GM23338 (cell line): ENCODE data around the gene GASK1B. TPM values are rescaled to one million over a fixed set of nuclear protein-coding genes. Genes with fewer than 3 reads are reported as not detected.

ENCODE experiments used
- ATAC-seq: fragments of 200-7000 bp; cut with Tn5 transposase; 3 replicates; pipeline ENCODE4 v1.9.1; 2020
- DNase-seq: peaks from one replicate; pipeline ENCODE4 v3.0.0-alpha.2; 2015; ENCODE audit warnings: low spot score
- H2AFZ ChIP-seq: fragments of 200-600 bp; sonication (generic); 2 replicates; pipeline ENCODE4 v1.8.0; 2016; ENCODE audit warnings: antibody characterized with exemption, mild to moderate bottlenecking, moderate library complexity
- H3F3A ChIP-seq: fragments of 200-600 bp; sonication (generic); replicated peaks from 2 replicates; pipeline ENCODE4 v1.8.0; 2017; ENCODE audit warnings: antibody characterized with exemption, mixed run types, low read depth
- H3K27ac ChIP-seq: fragments of 200-600 bp; sonication (generic); 2 replicates; pipeline ENCODE4 v1.6.1; 2016; ENCODE audit warnings: low read depth
- H3K27me3 ChIP-seq: fragments of 200-600 bp; sonication (generic); 2 replicates; pipeline ENCODE4 v1.8.0; 2016; ENCODE audit warnings: mild to moderate bottlenecking, mixed run types, moderate library complexity; ENCODE audit not compliant: insufficient read depth
- H3K36me3 ChIP-seq: fragments of 200-600 bp; sonication (generic); 2 replicates; pipeline ENCODE4 v1.8.0; 2016; ENCODE audit warnings: mild to moderate bottlenecking; ENCODE audit not compliant: insufficient read depth
- H3K4me1 ChIP-seq: fragments of 200-600 bp; sonication (generic); 2 replicates; pipeline ENCODE4 v1.8.0; 2016; ENCODE audit warnings: mild to moderate bottlenecking, moderate library complexity; ENCODE audit not compliant: insufficient read depth
- H3K4me2 ChIP-seq: fragments of 200-600 bp; sonication (generic); 2 replicates; pipeline ENCODE4 v1.7.1; 2017; ENCODE audit warnings: mixed run types
- H3K4me3 ChIP-seq: fragments of 200-600 bp; sonication (generic); 2 replicates; pipeline ENCODE4 v1.6.1; 2016; ENCODE audit warnings: mixed run types
- H3K79me2 ChIP-seq: fragments of 200-600 bp; sonication (generic); replicated peaks from 2 replicates; pipeline ENCODE4 v1.8.0; 2017; ENCODE audit warnings: mild to moderate bottlenecking; ENCODE audit not compliant: insufficient read depth
- H3K9me2 ChIP-seq: fragments of 200-600 bp; sonication (generic); 2 replicates; pipeline ENCODE4 v1.8.0; 2017; ENCODE audit not compliant: insufficient read depth
- H4K20me1 ChIP-seq: fragments of 200-600 bp; sonication (generic); replicated peaks from 2 replicates; pipeline ENCODE4 v1.8.0; 2017; ENCODE audit warnings: mild to moderate bottlenecking; ENCODE audit not compliant: insufficient read depth
- H3K27ac Mint-ChIP-seq: 2 replicates; pipeline ENCODE4 v1.8.0; 2020; ENCODE audit warnings: inconsistent platforms, mild to moderate bottlenecking, moderate library complexity, mixed read lengths
- H3K27me3 Mint-ChIP-seq: 3 replicates; pipeline ENCODE4 v1.8.0; 2022; ENCODE audit warnings: low read depth, mild to moderate bottlenecking, moderate library complexity, mixed read lengths, inconsistent platforms; ENCODE audit not compliant: insufficient read depth, poor library complexity
- H3K36me3 Mint-ChIP-seq: 3 replicates; pipeline ENCODE4 v1.8.0; 2021; ENCODE audit warnings: low read depth, mild to moderate bottlenecking, inconsistent platforms, moderate library complexity, mixed read lengths
- H3K4me1 Mint-ChIP-seq: 3 replicates; pipeline ENCODE4 v1.8.0; 2020; ENCODE audit warnings: mild to moderate bottlenecking, inconsistent platforms, mixed read lengths
- H3K4me3 Mint-ChIP-seq: 3 replicates; pipeline ENCODE4 v1.8.0; 2021; ENCODE audit warnings: moderate library complexity, mild to moderate bottlenecking, inconsistent platforms, mixed read lengths
- H3K9me3 Mint-ChIP-seq: 3 replicates; pipeline ENCODE4 v1.8.0; 2020; ENCODE audit warnings: moderate library complexity, mild to moderate bottlenecking, inconsistent platforms, mixed read lengths
- CREB1 ChIP-seq: fragments of 250-450 bp; sonication (Bioruptor Pico); IDR thresholded peaks from 2 replicates; pipeline ENCODE4 v1.5.0; 2020; ENCODE audit warnings: low read depth, mild to moderate bottlenecking, moderate library complexity
- ETS1 ChIP-seq: IDR thresholded peaks from 2 replicates; pipeline ENCODE4 v1.6.1; 2016; ENCODE audit warnings: antibody characterized with exemption
- EZH2 ChIP-seq: fragments of 200-600 bp; sonication (generic); IDR thresholded peaks from one replicate; pipeline ENCODE4 v1.8.0; 2017; ENCODE audit warnings: antibody characterized with exemption, mild to moderate bottlenecking, low read depth; ENCODE audit not compliant: unreplicated experiment
- EZH2phosphoT487 ChIP-seq: fragments of 200-600 bp; sonication (generic); IDR thresholded peaks from one replicate; pipeline ENCODE4 v1.8.1; 2018; ENCODE audit warnings: antibody characterized with exemption; ENCODE audit not compliant: unreplicated experiment
- NANOG ChIP-seq: IDR thresholded peaks from 2 replicates; pipeline ENCODE4 v1.6.1; 2016; ENCODE audit warnings: antibody characterized with exemption, borderline replicate concordance
- POLR2AphosphoS5 ChIP-seq: IDR thresholded peaks from 2 replicates; pipeline ENCODE4 v1.6.1; 2016; ENCODE audit warnings: antibody characterized with exemption, low read depth
- REST ChIP-seq: IDR thresholded peaks from one replicate; pipeline ENCODE4 v1.6.1; 2018; ENCODE audit warnings: antibody characterized with exemption; ENCODE audit not compliant: unreplicated experiment
- STAT1 ChIP-seq: IDR thresholded peaks from one replicate; pipeline ENCODE4 v1.6.1; 2016; ENCODE audit warnings: antibody characterized with exemption; ENCODE audit not compliant: unreplicated experiment
- ZNF114 ChIP-seq: fragments of 250-450 bp; sonication (Bioruptor Pico); IDR thresholded peaks from 2 replicates; pipeline ENCODE4 v1.5.0; 2020; ENCODE audit warnings: mild to moderate bottlenecking, moderate library complexity
- ZNF331 ChIP-seq: fragments of 250-450 bp; sonication (Bioruptor Pico); IDR thresholded peaks from 2 replicates; pipeline ENCODE4 v1.5.0; 2020; ENCODE audit warnings: low read depth, mild to moderate bottlenecking, moderate library complexity
- ZNF462 ChIP-seq: fragments of 250-450 bp; sonication (Bioruptor Pico); IDR thresholded peaks from 2 replicates; pipeline ENCODE4 v1.5.0; 2020; ENCODE audit warnings: mild to moderate bottlenecking, moderate library complexity
- polyA plus RNA-seq: library from polyadenylated mRNA; unstranded; fragments of >200 nt; fragmentation: Nextera tagmentation; extraction: Ambion mirVana; gene quantifications from 2 replicates; pipeline ENCODE4 v1.2.1, GENCODE V29; 2016
- total RNA-seq: library from RNA; depleted of rRNA; stranded (reverse); fragments of >200 nt; shearing (Covaris generic); gene quantifications from 2 replicates; pipeline ENCODE4 v1.2.3, GENCODE V29; 2014

Gene GASK1B
- total and polyA plus RNA-seq, 2 experiments from 2014 or later = not detected

- no peak for TF ChIP-seq EZH2
- no peak for TF ChIP-seq EZH2phosphoT487
- TF ChIP-seq ZNF331 (CRISPR knock-in tag) = no peak
- no peak for TF ChIP-seq CREB1 (CRISPR knock-in tag)
- TF ChIP-seq ZNF114 = no peak
- no peak for TF ChIP-seq POLR2AphosphoS5
- TF ChIP-seq NANOG = no peak
- TF ChIP-seq ETS1 = no peak
Measured at GRCh38 chr4:158217763-158218162, 44.9 kb upstream of the GASK1B start (continued).

GRCh38 chr4:158214856-158215255, 42.0 kb upstream of the GASK1B start:
- TF ChIP-seq EZH2 = no peak
- TF ChIP-seq CREB1 (CRISPR knock-in tag) = no peak
- no peaks in the 10 kb centered on the region for H3K36me3 Mint-ChIP-seq
- Histone ChIP-seq H3F3A (no peaks in the 10 kb centered on the region), H3K27ac (no peak overlapping the region), H3K27me3 (no peaks in the 10 kb centered on the region), H4K20me1 (no peaks in the 10 kb centered on the region), H3K4me2 (no peak overlapping the region), H3K4me3 (no peak overlapping the region), H3K79me2 (no peaks in the 10 kb centered on the region), H2AFZ (no peak overlapping the region), H3K4me1 (peaks cover 6% of the 10 kb centered on the region; the same call in 1 of the 2 replicates), H3K36me3 (no peaks in the 10 kb centered on the region), H3K9me2 (peaks cover 3% of the 10 kb centered on the region; the same call in 1 of the 2 replicates)
- H3K4me1 Mint-ChIP-seq = peaks cover 16% of the 10 kb centered on the region
- H3K4me3 Mint-ChIP-seq = no peak overlapping the region
- no peak for ATAC-seq
- no peak overlapping the region for H3K27ac Mint-ChIP-seq
- no peaks in the 10 kb centered on the region for H3K9me3 Mint-ChIP-seq
- no peak for DNase-seq
- peaks cover 2% of the 10 kb centered on the region for H3K27me3 Mint-ChIP-seq

- no peaks in the 10 kb centered on the region for H3F3A ChIP-seq
- H3K4me3 Mint-ChIP-seq = no peak overlapping the region
- no peaks in the 10 kb centered on the region for H3K27me3 ChIP-seq
- H3K9me2 ChIP-seq = peaks cover 3% of the 10 kb centered on the region; the same call in 1 of the 2 replicates
- H3K4me1 Mint-ChIP-seq = peaks cover 15% of the 10 kb centered on the region; the same call in 2 of the 3 replicates
- no peak overlapping the region for H3K4me3 ChIP-seq
- no peaks in the 10 kb centered on the region for H3K9me3 Mint-ChIP-seq
- no peaks in the 10 kb centered on the region for H3K36me3 ChIP-seq
- H3K27ac ChIP-seq = no peak overlapping the region
- H3K4me1 ChIP-seq = no peaks in the 10 kb centered on the region
- H2AFZ ChIP-seq = no peak overlapping the region
- no peaks in the 10 kb centered on the region for H4K20me1 ChIP-seq
- ATAC-seq (no peak), DNase-seq (no peak)
- no peaks in the 10 kb centered on the region for H3K36me3 Mint-ChIP-seq
- H3K27me3 Mint-ChIP-seq = peaks cover 2% of the 10 kb centered on the region
- no peaks in the 10 kb centered on the region for H3K79me2 ChIP-seq
- H3K27ac Mint-ChIP-seq = no peak overlapping the region
- no peak overlapping the region for H3K4me2 ChIP-seq
- no peak for TF ChIP-seq REST
- TF ChIP-seq EZH2phosphoT487 = no peak
- TF ChIP-seq NANOG = no peak
- no peak for TF ChIP-seq STAT1
- no peak for TF ChIP-seq ZNF462
Measured at GRCh38 chr4:158213466-158213865, 40.6 kb upstream of the GASK1B start.
